Neural cell (in vitro differentiated cells): ENCODE data around the gene FXYD6.

Experiments used
- CTCF ChIP-seq: fragments of 450-650 bp; IDR thresholded peaks from 2 replicates; pipeline ENCODE4 v1.5.1; 2014; ENCODE audit warnings: antibody characterized with exemption, mild to moderate bottlenecking, moderate library complexity; ENCODE audit not compliant: poor library complexity, severe bottlenecking
- EP300 ChIP-seq: fragments of 450-650 bp; conservative IDR thresholded peaks from 2 replicates; pipeline ENCODE4 v1.6.1; 2014; ENCODE audit warnings: antibody characterized with exemption, mild to moderate bottlenecking, moderate library complexity; ENCODE audit not compliant: poor library complexity, severe bottlenecking

- no peak for TF ChIP-seq CTCF
- TF ChIP-seq EP300 = no peak
Observed at GRCh38 chr11:117912497-117912896, 36.0 kb upstream of the FXYD6 start.
